ENCODE data around the gene AGBL3.

The AGBL3 gene

GRCh38 chr7:135158141-135158655, 171.9 kb downstream of the AGBL3 start:
- H3K36me3 ChIP-seq (ENCODE audit: control insufficient read depth, insufficient read depth, low read length), result no peaks in the 10 kb centered on the region
- no peaks in the 10 kb centered on the region for H3K9me3 ChIP-seq (ENCODE audit: control insufficient read depth, low read length)
- no peak overlapping the region for H3K9ac ChIP-seq (ENCODE audit: low read length)
- no peaks in the 10 kb centered on the region for H3K27me3 ChIP-seq (ENCODE audit: control insufficient read depth, insufficient read depth, low read length)
- H3K4me3 ChIP-seq (ENCODE audit: low read length), result no peak overlapping the region
- H3K4me1 ChIP-seq (ENCODE audit: control insufficient read depth, insufficient read depth, low read length), result peaks cover 31% of the 10 kb centered on the region

GRCh38 chr7:135158874-135159273, 172.6 kb downstream of the AGBL3 start:
- H3K4me1 ChIP-seq (ENCODE audit: control insufficient read depth, insufficient read depth, low read length), result peaks cover 31% of the 10 kb centered on the region
- no peak overlapping the region for H3K9ac ChIP-seq (ENCODE audit: low read length)
- no peaks in the 10 kb centered on the region for H3K27me3 ChIP-seq (ENCODE audit: control insufficient read depth, insufficient read depth, low read length)

GRCh38 chr7:135159359-135160085, 173.2 kb downstream of the AGBL3 start:
- Histone ChIP-seq H3K9ac (ENCODE audit: low read length) (no peak overlapping the region), H3K9me3 (ENCODE audit: control insufficient read depth, low read length) (no peaks in the 10 kb centered on the region), H3K4me3 (ENCODE audit: low read length) (no peak overlapping the region), H3K36me3 (ENCODE audit: control insufficient read depth, insufficient read depth, low read length) (no peaks in the 10 kb centered on the region), H3K4me1 (ENCODE audit: control insufficient read depth, insufficient read depth, low read length) (peaks cover 31% of the 10 kb centered on the region), H3K27me3 (ENCODE audit: control insufficient read depth, insufficient read depth, low read length) (no peaks in the 10 kb centered on the region)

More at GRCh38 chr7:135158874-135159273, 172.6 kb downstream of the AGBL3 start:
- H3K9me3 ChIP-seq (ENCODE audit: control insufficient read depth, low read length), result no peaks in the 10 kb centered on the region
- H3K36me3 ChIP-seq (ENCODE audit: control insufficient read depth, insufficient read depth, low read length), result no peaks in the 10 kb centered on the region
- no peak overlapping the region for H3K4me3 ChIP-seq (ENCODE audit: low read length)

GRCh38 chr7:135160098-135160857, 174.0 kb downstream of the AGBL3 start:
- Histone ChIP-seq H3K4me3 (ENCODE audit: low read length) (no peak overlapping the region), H3K9ac (ENCODE audit: low read length) (no peak overlapping the region), H3K4me1 (ENCODE audit: control insufficient read depth, insufficient read depth, low read length) (peaks cover 31% of the 10 kb centered on the region), H3K36me3 (ENCODE audit: control insufficient read depth, insufficient read depth, low read length) (no peaks in the 10 kb centered on the region), H3K27me3 (ENCODE audit: control insufficient read depth, insufficient read depth, low read length) (no peaks in the 10 kb centered on the region), H3K9me3 (ENCODE audit: control insufficient read depth, low read length) (no peaks in the 10 kb centered on the region)

GRCh38 chr7:135160858-135161653, 174.7 kb downstream of the AGBL3 start:
- Histone ChIP-seq H3K4me3 (ENCODE audit: low read length) (no peak overlapping the region), H3K9ac (ENCODE audit: low read length) (no peak overlapping the region), H3K27me3 (ENCODE audit: control insufficient read depth, insufficient read depth, low read length) (no peaks in the 10 kb centered on the region), H3K4me1 (ENCODE audit: control insufficient read depth, insufficient read depth, low read length) (peaks cover 31% of the 10 kb centered on the region), H3K9me3 (ENCODE audit: control insufficient read depth, low read length) (no peaks in the 10 kb centered on the region), H3K36me3 (ENCODE audit: control insufficient read depth, insufficient read depth, low read length) (no peaks in the 10 kb centered on the region)

GRCh38 chr7:135161669-135162068, 175.4 kb downstream of the AGBL3 start:
- Histone ChIP-seq H3K4me1 (ENCODE audit: control insufficient read depth, insufficient read depth, low read length) (peaks cover 31% of the 10 kb centered on the region), H3K4me3 (ENCODE audit: low read length) (no peak overlapping the region), H3K36me3 (ENCODE audit: control insufficient read depth, insufficient read depth, low read length) (no peaks in the 10 kb centered on the region), H3K9ac (ENCODE audit: low read length) (no peak overlapping the region), H3K27me3 (ENCODE audit: control insufficient read depth, insufficient read depth, low read length) (no peaks in the 10 kb centered on the region), H3K9me3 (ENCODE audit: control insufficient read depth, low read length) (no peaks in the 10 kb centered on the region)

- no peaks in the 10 kb centered on the region for H3K27me3 ChIP-seq (ENCODE audit: control insufficient read depth, insufficient read depth, low read length)
- no peaks in the 10 kb centered on the region for H3K36me3 ChIP-seq (ENCODE audit: control insufficient read depth, insufficient read depth, low read length)
- no peaks in the 10 kb centered on the region for H3K9me3 ChIP-seq (ENCODE audit: control insufficient read depth, low read length)
- peaks cover 33% of the 10 kb centered on the region for H3K4me1 ChIP-seq (ENCODE audit: control insufficient read depth, insufficient read depth, low read length)
- no peak overlapping the region for H3K4me3 ChIP-seq (ENCODE audit: low read length)
- no peak overlapping the region for H3K9ac ChIP-seq (ENCODE audit: low read length)
Measured at GRCh38 chr7:135162382-135163001, 176.2 kb downstream of the AGBL3 start.

GRCh38 chr7:135164357-135165061, 178.2 kb downstream of the AGBL3 start:
- Histone ChIP-seq H3K4me3 (ENCODE audit: low read length) (no peak overlapping the region), H3K36me3 (ENCODE audit: control insufficient read depth, insufficient read depth, low read length) (no peaks in the 10 kb centered on the region), H3K27me3 (ENCODE audit: control insufficient read depth, insufficient read depth, low read length) (no peaks in the 10 kb centered on the region), H3K9ac (ENCODE audit: low read length) (no peak overlapping the region), H3K4me1 (ENCODE audit: control insufficient read depth, insufficient read depth, low read length) (peaks cover 49% of the 10 kb centered on the region), H3K9me3 (ENCODE audit: control insufficient read depth, low read length) (no peaks in the 10 kb centered on the region)

GRCh38 chr7:135165862-135166261, 179.6 kb downstream of the AGBL3 start:
- Histone ChIP-seq H3K9ac (ENCODE audit: low read length) (no peak overlapping the region), H3K27me3 (ENCODE audit: control insufficient read depth, insufficient read depth, low read length) (no peaks in the 10 kb centered on the region), H3K36me3 (ENCODE audit: control insufficient read depth, insufficient read depth, low read length) (no peaks in the 10 kb centered on the region), H3K9me3 (ENCODE audit: control insufficient read depth, low read length) (no peaks in the 10 kb centered on the region), H3K4me3 (ENCODE audit: low read length) (no peak overlapping the region), H3K4me1 (ENCODE audit: control insufficient read depth, insufficient read depth, low read length) (peaks cover 39% of the 10 kb centered on the region)

GRCh38 chr7:135166338-135166990, 180.2 kb downstream of the AGBL3 start:
- Histone ChIP-seq H3K36me3 (ENCODE audit: control insufficient read depth, insufficient read depth, low read length) (no peaks in the 10 kb centered on the region), H3K9ac (ENCODE audit: low read length) (no peak overlapping the region), H3K4me3 (ENCODE audit: low read length) (no peak overlapping the region), H3K4me1 (ENCODE audit: control insufficient read depth, insufficient read depth, low read length) (peaks cover 33% of the 10 kb centered on the region), H3K9me3 (ENCODE audit: control insufficient read depth, low read length) (no peaks in the 10 kb centered on the region), H3K27me3 (ENCODE audit: control insufficient read depth, insufficient read depth, low read length) (no peaks in the 10 kb centered on the region)

Measured in mucosa of stomach (tissue), 1 donor.